Omental fat pad (tissue), 4 donors: ENCODE measurements around the gene VIPR1. TPM values are rescaled to one million over a fixed set of nuclear protein-coding genes. Genes with fewer than 3 reads are reported as not detected.
"Not testable (repeated sequence)": the region's sequence is repeated elsewhere in the genome, so short reads cannot be mapped to it uniquely, and the experiment has no call there.

ENCODE experiments used
- ATAC-seq: fragments of 150-250 bp; one replicate; pipeline ENCODE4 v1.9.1; 2016; ENCODE audit warnings: mild to moderate bottlenecking, moderate library complexity; ENCODE audit not compliant: low FRiP score
- DNase-seq: peaks from one replicate; pipeline ENCODE4 v3.0.0-alpha.2; 2019; ENCODE audit warnings: low spot score
- CTCF ChIP-seq, 3 donors: fragments of 450-650 bp; IDR thresholded peaks; one replicate each; pipeline ENCODE4 v1.5.1; 2016 to 2017; ENCODE audit warnings: antibody characterized with exemption in 3 of 3, mild to moderate bottlenecking in 3 of 3, moderate library complexity in 2 of 3
- small RNA-seq: library from RNA; depleted of rRNA; stranded (forward); fragments of <200 nt; gene quantifications from one replicate; pipeline ENCODE3, GENCODE V24; 2016
- total RNA-seq, 4 donors: library from RNA; depleted of rRNA; stranded (reverse); fragments of >200 nt; gene quantifications; one replicate each; pipeline ENCODE4 v1.1.0, GENCODE V29; 2016

Gene VIPR1
- total RNA-seq, 4 donors from 2014 or later: 2.9 to 73.8 (median 6.2) TPM

GRCh38 chr3:42572278-42572677 is 69.8 kb downstream of the VIPR1 start:
- no peak for DNase-seq
- TF ChIP-seq CTCF (IDR thresholded peaks at IDR 0.05): no peak
- no peak for ATAC-seq

GRCh38 chr3:42575137-42575741 is 72.8 kb downstream of the VIPR1 start:
- ATAC-seq: no peak
- no peak for DNase-seq
- TF ChIP-seq CTCF (IDR thresholded peaks at IDR 0.05): no peak

GRCh38 chr3:42578054-42578453 is 75.6 kb downstream of the VIPR1 start:
- no peak for ATAC-seq
- DNase-seq: no peak

GRCh38 chr3:42579346-42579745 is 76.9 kb downstream of the VIPR1 start:
- DNase-seq: not testable (repeated sequence)

More at GRCh38 chr3:42578054-42578453, 75.6 kb downstream of the VIPR1 start:
- no peak for TF ChIP-seq CTCF (IDR thresholded peaks at IDR 0.05)

GRCh38 chr3:42581400-42581708 is 78.9 kb downstream of the VIPR1 start:
- DNase-seq (no peak), ATAC-seq (no peak)
- TF ChIP-seq CTCF (IDR thresholded peaks at IDR 0.05): no peak

More at GRCh38 chr3:42579346-42579745, 76.9 kb downstream of the VIPR1 start:
- ATAC-seq: not testable (repeated sequence)

- no peak for TF ChIP-seq CTCF (IDR thresholded peaks at IDR 0.05)
- DNase-seq (peak; percentile 74), ATAC-seq (peak; percentile 99)
Measured at GRCh38 chr3:42581709-42582473, 79.4 kb downstream of the VIPR1 start, which contains the start of gene SEC22C. SEC22C (minus strand) TSS chr3:42581967; CDS start chr3:42569046, 12,921 bp downstream.

DNA sequence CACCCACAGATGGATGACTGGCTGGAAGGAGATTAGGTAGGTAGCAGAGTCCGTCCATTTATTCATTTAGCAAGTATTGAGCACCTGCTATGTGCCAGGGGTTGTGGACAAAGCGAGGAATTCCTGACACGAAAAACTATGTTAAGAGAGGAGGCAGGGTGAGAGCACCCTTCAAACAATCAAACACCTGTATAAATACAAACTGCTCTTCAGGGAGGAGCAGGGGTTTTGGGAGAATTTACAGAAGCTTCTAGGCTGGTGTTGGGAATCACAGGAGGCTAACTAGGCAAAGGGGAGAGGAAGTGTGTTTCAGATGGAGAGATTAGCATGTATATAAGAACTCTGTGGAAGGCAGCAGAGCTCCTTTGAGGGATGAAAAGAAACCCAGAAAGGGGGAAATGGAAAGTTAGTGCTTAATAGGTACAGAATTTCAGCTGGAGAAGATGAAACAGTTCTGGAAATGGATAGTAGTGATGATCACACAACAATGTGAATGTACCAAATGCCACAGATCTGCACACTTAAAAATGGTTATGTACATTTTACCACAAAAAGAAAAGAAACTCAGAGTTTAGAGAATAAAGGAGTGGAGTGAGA is 80.1 kb downstream of the VIPR1 start:
- no peak for TF ChIP-seq CTCF (IDR thresholded peaks at IDR 0.05)
- no peak for ATAC-seq
- no peak for DNase-seq

Small RNA genes lying within 50 kb of the gene (small RNA-seq; reads per million reads assigned to genes)
- not detected for gene AC092047.1

Other genes with a start within 250 kb of the VIPR1 start
- 1 to 10 TPM in 1 of 4 donors, not detected in 3; 1.6 TPM for gene CCK, start 236.5 kb upstream of the VIPR1 start, total RNA-seq
- gene LYZL4, start 92.0 kb upstream of the VIPR1 start, total RNA-seq: not detected
- gene SEC22C, start 79.3 kb downstream of the VIPR1 start, total RNA-seq: 10 to 100 TPM; 46.0 to 81.2 (median 56.1) TPM
- 10 to 100 TPM; 16.4 to 24.5 (median 19.5) TPM for gene SS18L2, start 88.2 kb downstream of the VIPR1 start, total RNA-seq
- 100 to 1,000 TPM in 1 of 4 donors, 10 to 100 TPM in 3; 52.2 to 274 (median 91.1) TPM for gene NKTR, start 98.0 kb downstream of the VIPR1 start, total RNA-seq
- 10 to 100 TPM; 41.5 to 67.6 (median 50.3) TPM for gene ZBTB47, start 151.1 kb downstream of the VIPR1 start, total RNA-seq
- gene KLHL40, start 182.9 kb downstream of the VIPR1 start, total RNA-seq: under 1 TPM in 1 of 4 donors, not detected in 3; 0.19 TPM
- gene HHATL, start 200.2 kb downstream of the VIPR1 start, total RNA-seq: not detected